B cell (primary cell): ENCODE results near the gene SH3D19. TPM values are rescaled to one million over a fixed set of nuclear protein-coding genes. Genes with fewer than 3 reads are reported as not detected.

ENCODE experiments used
- ATAC-seq: fragments of 200-7000 bp; cut with Tn5 transposase; one replicate; pipeline ENCODE4 v1.10.0; 2021; ENCODE audit warnings: low read depth, mild to moderate bottlenecking, moderate number of reproducible peaks, moderate library complexity
- CTCF ChIA-PET: fragments of 350-600 bp; sonication (Branson Sonifier 250); formaldehyde crosslinking; loops from one replicate; lab custom pipeline; 2021; ENCODE audit warnings: antibody characterized with exemption, inconsistent platforms; lab: Charles Lee
- POLR2A ChIA-PET: fragments of 350-600 bp; sonication (Branson Sonifier 250); formaldehyde crosslinking; loops from one replicate; lab custom pipeline; 2021; ENCODE audit warnings: antibody characterized with exemption; lab: Charles Lee
- DNase-seq: peaks from one replicate; pipeline ENCODE4 v3.0.0; 2013
- H2AFZ ChIP-seq: 2 replicates; pipeline ENCODE4 v1.6.1; 2012; ENCODE audit warnings: mild to moderate bottlenecking, low read depth, low read length; ENCODE audit not compliant: insufficient read depth, poor library complexity, severe bottlenecking
- H3K27ac ChIP-seq, 2 donors: 1 replicate in 1 of 2; 2 replicates in 1 of 2; pipeline ENCODE4 v1.5.1; 2012 to 2013; ENCODE audit warnings: low read length in 2 of 2, mild to moderate bottlenecking in 2 of 2, moderate library complexity in 1 of 2
- H3K27me3 ChIP-seq, 4 experiments: fragments of 200-600 bp in 1 of 4; sonication (generic) in 1 of 4; replicated peaks in 1 of 4; 1 replicate in 2 of 4; 2 replicates in 2 of 4; pipeline versions ENCODE4 v1.6.1 to v1.7.0; 2013 to 2016; ENCODE audit warnings: low read length in 3 of 4, mild to moderate bottlenecking in 2 of 4, mixed read lengths in 1 of 4, moderate library complexity in 1 of 4; ENCODE audit not compliant: insufficient read depth in 4 of 4, control insufficient read depth in 3 of 4; ENCODE audit errors: control extremely low read depth in 1 of 4
- H3K36me3 ChIP-seq, 2 experiments: replicated peaks in 1 of 2; 1 replicate in 1 of 2; 2 replicates in 1 of 2; pipeline versions ENCODE4 v1.6.1 to v1.7.1; 2013; ENCODE audit warnings: low read length in 1 of 2; ENCODE audit not compliant: insufficient read depth in 2 of 2, control insufficient read depth in 1 of 2; ENCODE audit errors: control extremely low read depth in 1 of 2, extremely low read depth in 1 of 2
- H3K4me1 ChIP-seq, 2 donors: fragments of 200-600 bp in 1 of 2; sonication (generic) in 1 of 2; 1 replicate in 1 of 2; 2 replicates in 1 of 2; pipeline versions ENCODE4 v1.5.1 to v1.6.1; 2013 to 2017; ENCODE audit warnings: low read length in 2 of 2; ENCODE audit not compliant: control insufficient read depth in 2 of 2, insufficient read depth in 2 of 2
- H3K4me2 ChIP-seq: replicated peaks from 2 replicates; pipeline ENCODE3; 2012; ENCODE audit warnings: mild to moderate bottlenecking, low read depth, low read length; ENCODE audit not compliant: poor library complexity, severe bottlenecking
- H3K4me3 ChIP-seq, 5 experiments: fragments of 200-600 bp in 1 of 5; sonication (generic) in 1 of 5; 1 replicate in 3 of 5; 2 replicates in 2 of 5; pipeline versions ENCODE4 v1.5.1 to v1.7.0; 2011 to 2016; ENCODE audit warnings: low read length in 4 of 5, mild to moderate bottlenecking in 4 of 5, low read depth in 2 of 5, control low read depth in 1 of 5, moderate library complexity in 1 of 5; ENCODE audit not compliant: insufficient read depth in 1 of 5; ENCODE audit errors: control extremely low read depth in 1 of 5, extremely low read depth in 1 of 5
- H3K79me2 ChIP-seq: fragments of 200-600 bp; sonication (generic); one replicate; pipeline ENCODE4 v1.6.0; 2016; ENCODE audit warnings: low read length; ENCODE audit not compliant: control insufficient read depth, insufficient read depth
- H3K9ac ChIP-seq: fragments of 200-600 bp; sonication (generic); 2 replicates; pipeline ENCODE4 v1.6.1; 2017; ENCODE audit warnings: mild to moderate bottlenecking, low read length, moderate library complexity
- H3K9me3 ChIP-seq, 3 donors: one replicate each; pipeline versions ENCODE4 v1.6.1 to v1.7.1; 2013; ENCODE audit warnings: low read length in 2 of 3; ENCODE audit not compliant: control insufficient read depth in 2 of 3, insufficient read depth in 1 of 3; ENCODE audit errors: control extremely low read depth in 1 of 3
- H4K20me1 ChIP-seq: 2 replicates; pipeline ENCODE4 v1.6.0; 2012; ENCODE audit warnings: mild to moderate bottlenecking, low read length; ENCODE audit not compliant: insufficient read depth, control insufficient read depth, poor library complexity, severe bottlenecking
- H3K27ac Mint-ChIP-seq: one replicate; pipeline ENCODE4 v1.8.0; 2021; ENCODE audit warnings: mixed read lengths
- H3K27me3 Mint-ChIP-seq: one replicate; pipeline ENCODE4 v1.8.0; 2021; ENCODE audit warnings: mixed read lengths
- H3K4me1 Mint-ChIP-seq: one replicate; pipeline ENCODE4 v1.8.0; 2021; ENCODE audit warnings: mixed read lengths
- H3K4me3 Mint-ChIP-seq: one replicate; pipeline ENCODE4 v1.8.0; 2021; ENCODE audit warnings: mixed read lengths
- H3K9me3 Mint-ChIP-seq: one replicate; pipeline ENCODE4 v1.8.0; 2022; ENCODE audit warnings: mixed read lengths; ENCODE audit not compliant: insufficient read depth
- CTCF ChIP-seq: fragments of 200-600 bp; IDR thresholded peaks from one replicate; pipeline ENCODE4 v1.8.0; 2022; ENCODE audit warnings: antibody characterized with exemption, mild to moderate bottlenecking
- EZH2 ChIP-seq: IDR thresholded peaks from 2 replicates; pipeline ENCODE4 v1.6.1; 2012; ENCODE audit warnings: borderline replicate concordance, low read depth, mild to moderate bottlenecking, moderate library complexity, low read length; ENCODE audit not compliant: insufficient read depth, poor library complexity, severe bottlenecking
- WGBS: methylation state at CpG from one replicate; pipeline ENCODE4 v1.1.5; 2013; ENCODE audit warnings: missing lambda C conversion rate; ENCODE audit not compliant: insufficient coverage; 5-methylcytosine and 5-hydroxymethylcytosine counted together
- intact Hi-C: fragments of 100-400 bp; cut with micrococcal nuclease; formaldehyde crosslinking; loops from one replicate; pipeline ENCODE4 v1.10.0; 2022
- polyA plus RNA-seq: library from polyadenylated mRNA; depleted of rRNA; stranded (reverse); fragments of >200 nt; gene quantifications from 2 replicates; pipeline ENCODE4 v1.2.3, GENCODE V29; 2012
- total RNA-seq, 2 donors: library from RNA; stranded (reverse); fragments of 120-200 nt in 1 of 2; gene quantifications; 1 replicate in 1 of 2; 2 replicates in 1 of 2; pipeline versions ENCODE4 v1.2.3 to v1.2.4, GENCODE V29; 2013 to 2022

The SH3D19 gene
- total and polyA plus RNA-seq, 2 donors (not counting 1 experiment from before 2014, with no cell fraction given) = 0.01 TPM; not detected in 1

GRCh38 chr4:151165205-151166000, 160.0 kb downstream of the SH3D19 start:
- Histone ChIP-seq H3K4me3 (no peak overlapping the region), H3K9ac (no peak overlapping the region), H3K36me3 (no peaks in the 10 kb centered on the region), H2AFZ (no peak overlapping the region), H3K79me2 (no peaks in the 10 kb centered on the region), H3K27ac (no peak overlapping the region), H3K27me3 (no peaks in the 10 kb centered on the region), H3K9me3 (no peaks in the 10 kb centered on the region), H3K4me1 (no peaks in the 10 kb centered on the region), H3K4me2 (no peak overlapping the region), H4K20me1 (no peaks in the 10 kb centered on the region)
- DNase-seq = no peak
- no peak overlapping the region for H3K27ac Mint-ChIP-seq
- CTCF ChIA-PET = no interaction called here
- no peak overlapping the region for H3K4me3 Mint-ChIP-seq
- peaks cover 16% of the 10 kb centered on the region for H3K27me3 Mint-ChIP-seq
- no peaks in the 10 kb centered on the region for H3K9me3 Mint-ChIP-seq
- no peak for ATAC-seq
- intact Hi-C loops = no loop called here
- 95% methylated on average over 3 of the region's 10 CpGs for WGBS
- no peak for TF ChIP-seq CTCF
- TF ChIP-seq EZH2 = no peak
- H3K4me1 Mint-ChIP-seq = no peaks in the 10 kb centered on the region
- POLR2A ChIA-PET = no interaction called here

GRCh38 chr4:151163855-151164254, 161.6 kb downstream of the SH3D19 start:
- Mint-ChIP-seq H3K4me1 (no peaks in the 10 kb centered on the region), H3K4me3 (no peak overlapping the region), H3K27me3 (peaks cover 12% of the 10 kb centered on the region), H3K9me3 (no peaks in the 10 kb centered on the region), H3K27ac (no peak overlapping the region)
- Histone ChIP-seq H3K4me2 (no peak overlapping the region), H3K27ac (no peak overlapping the region), H3K9ac (no peak overlapping the region), H3K9me3 (no peaks in the 10 kb centered on the region), H3K79me2 (no peaks in the 10 kb centered on the region), H3K4me3 (no peak overlapping the region), H2AFZ (no peak overlapping the region), H3K27me3 (no peaks in the 10 kb centered on the region), H3K4me1 (no peaks in the 10 kb centered on the region), H4K20me1 (no peaks in the 10 kb centered on the region), H3K36me3 (no peaks in the 10 kb centered on the region)
- ChIA-PET POLR2A (no interaction called here), CTCF (interaction anchor here (0.7 kb wide), 1 partner anchor 261 kb away, joined by 3 read pairs; no protein-coding TSS in a partner anchor)
- WGBS = no CpG with 5 or more reads among the region's 1 CpG
- ATAC-seq (no peak), DNase-seq (no peak)
- intact Hi-C loops = no loop called here
- TF ChIP-seq CTCF (no peak), EZH2 (no peak)
